Tibial nerve (tissue), 4 donors: ENCODE data around the gene NR1H4. TPM values are rescaled to one million over a fixed set of nuclear protein-coding genes. Genes with fewer than 3 reads are reported as not detected.

ENCODE experiments used
- DNase-seq, 2 donors: peaks; one replicate each; pipeline ENCODE4 v3.0.0-alpha.2; 2019; ENCODE audit warnings: low spot score in 2 of 2
- H3K27ac ChIP-seq, 4 donors: fragments of 200-600 bp; sonication (generic) in 3 of 4; one replicate each; pipeline ENCODE4 v1.5.1; 2017 to 2019; ENCODE audit warnings: mild to moderate bottlenecking in 1 of 4
- H3K27me3 ChIP-seq, 2 donors: fragments of 200-600 bp; sonication (generic) in 1 of 2; one replicate each; pipeline versions ENCODE4 v1.5.1 to v1.6.0; 2017 to 2019
- H3K36me3 ChIP-seq, 3 donors: fragments of 200-600 bp; sonication (generic); one replicate each; pipeline ENCODE4 v1.5.1; 2018 to 2019
- H3K4me1 ChIP-seq, 4 donors: fragments of 200-600 bp; sonication (generic) in 3 of 4; one replicate each; pipeline ENCODE4 v1.5.1; 2017 to 2019
- H3K4me3 ChIP-seq, 4 donors: fragments of 200-600 bp; sonication (generic) in 3 of 4; one replicate each; pipeline ENCODE4 v1.5.1; 2017 to 2019; ENCODE audit warnings: mild to moderate bottlenecking in 1 of 4, moderate library complexity in 1 of 4
- H3K9me3 ChIP-seq, 4 donors: fragments of 200-600 bp; sonication (generic) in 3 of 4; one replicate each; pipeline ENCODE4 v1.5.1; 2017 to 2019
- EP300 ChIP-seq, 2 donors: sonication (generic); formaldehyde crosslinking; IDR thresholded peaks; one replicate each; pipeline ENCODE4 v1.6.1; 2017; ENCODE audit warnings: antibody characterized with exemption in 2 of 2, mild to moderate bottlenecking in 1 of 2
- POLR2A ChIP-seq, 2 donors: fragments of 450-650 bp; IDR thresholded peaks; one replicate each; pipeline ENCODE4 v1.6.1; 2017; ENCODE audit warnings: antibody characterized with exemption in 2 of 2, mild to moderate bottlenecking in 2 of 2, moderate library complexity in 2 of 2
- WGBS, 2 donors: methylation state at CpG; one replicate each; pipeline ENCODE4 v1.1.5; 2018; 5-methylcytosine and 5-hydroxymethylcytosine counted together
- total RNA-seq, 4 donors: library from RNA; depleted of rRNA; stranded (reverse); fragments of >200 nt; gene quantifications; one replicate each; pipeline ENCODE4 v1.1.0, GENCODE V29; 2016
- TF ChIP-seq, protein P1 (sequence below), 5 experiments: fragments of 200-600 bp in 3 of 5; fragments of 450-650 bp in 2 of 5; sonication (generic) in 3 of 5; IDR thresholded peaks; one replicate each; pipeline ENCODE4 v1.5.1; 2016 to 2019; ENCODE audit warnings: antibody characterized with exemption in 5 of 5, mild to moderate bottlenecking in 3 of 5, moderate library complexity in 2 of 5

NR1H4 gene
- total RNA-seq, 4 donors from 2014 or later, result not detected

DNA sequence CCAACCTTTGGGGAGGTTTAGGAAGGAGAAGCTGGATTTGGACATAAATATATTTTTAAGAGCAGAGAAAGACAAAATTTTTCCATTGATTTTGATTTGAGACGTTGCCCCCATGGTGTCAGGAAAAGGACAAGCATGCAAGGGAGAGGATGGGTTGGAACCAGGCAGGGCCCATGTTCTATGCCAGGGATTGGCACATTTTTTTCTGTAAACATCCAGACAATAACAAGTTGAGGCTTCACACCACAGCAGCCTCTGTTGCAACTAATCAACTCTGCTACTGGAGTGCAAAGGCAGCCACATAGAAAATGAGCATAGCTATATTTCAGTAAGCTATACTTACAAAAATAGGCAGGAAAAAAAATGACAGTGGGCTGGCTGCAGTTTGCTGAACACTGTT lies 44.7 kb downstream of the NR1H4 start:
- no peak for DNase-seq
- H3K4me3 ChIP-seq, result no peak overlapping the region
- H3K4me1 ChIP-seq, result no peaks in the 10 kb centered on the region
- TF ChIP-seq, protein P1, sequence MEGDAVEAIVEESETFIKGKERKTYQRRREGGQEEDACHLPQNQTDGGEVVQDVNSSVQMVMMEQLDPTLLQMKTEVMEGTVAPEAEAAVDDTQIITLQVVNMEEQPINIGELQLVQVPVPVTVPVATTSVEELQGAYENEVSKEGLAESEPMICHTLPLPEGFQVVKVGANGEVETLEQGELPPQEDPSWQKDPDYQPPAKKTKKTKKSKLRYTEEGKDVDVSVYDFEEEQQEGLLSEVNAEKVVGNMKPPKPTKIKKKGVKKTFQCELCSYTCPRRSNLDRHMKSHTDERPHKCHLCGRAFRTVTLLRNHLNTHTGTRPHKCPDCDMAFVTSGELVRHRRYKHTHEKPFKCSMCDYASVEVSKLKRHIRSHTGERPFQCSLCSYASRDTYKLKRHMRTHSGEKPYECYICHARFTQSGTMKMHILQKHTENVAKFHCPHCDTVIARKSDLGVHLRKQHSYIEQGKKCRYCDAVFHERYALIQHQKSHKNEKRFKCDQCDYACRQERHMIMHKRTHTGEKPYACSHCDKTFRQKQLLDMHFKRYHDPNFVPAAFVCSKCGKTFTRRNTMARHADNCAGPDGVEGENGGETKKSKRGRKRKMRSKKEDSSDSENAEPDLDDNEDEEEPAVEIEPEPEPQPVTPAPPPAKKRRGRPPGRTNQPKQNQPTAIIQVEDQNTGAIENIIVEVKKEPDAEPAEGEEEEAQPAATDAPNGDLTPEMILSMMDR (IDR thresholded peaks at IDR 0.05), result no peak
- TF ChIP-seq POLR2A (IDR thresholded peaks at IDR 0.05) (no peak), EP300 (IDR thresholded peaks at IDR 0.05) (no peak)
- H3K27me3 ChIP-seq, result no peaks in the 10 kb centered on the region
- H3K36me3 ChIP-seq, result no peaks in the 10 kb centered on the region
- H3K9me3 ChIP-seq, result no peaks in the 10 kb centered on the region
- WGBS, 2 donors, result 61 to 71% methylated on average over 1 of the region's 1 CpG
- no peak overlapping the region for H3K27ac ChIP-seq

DNA sequence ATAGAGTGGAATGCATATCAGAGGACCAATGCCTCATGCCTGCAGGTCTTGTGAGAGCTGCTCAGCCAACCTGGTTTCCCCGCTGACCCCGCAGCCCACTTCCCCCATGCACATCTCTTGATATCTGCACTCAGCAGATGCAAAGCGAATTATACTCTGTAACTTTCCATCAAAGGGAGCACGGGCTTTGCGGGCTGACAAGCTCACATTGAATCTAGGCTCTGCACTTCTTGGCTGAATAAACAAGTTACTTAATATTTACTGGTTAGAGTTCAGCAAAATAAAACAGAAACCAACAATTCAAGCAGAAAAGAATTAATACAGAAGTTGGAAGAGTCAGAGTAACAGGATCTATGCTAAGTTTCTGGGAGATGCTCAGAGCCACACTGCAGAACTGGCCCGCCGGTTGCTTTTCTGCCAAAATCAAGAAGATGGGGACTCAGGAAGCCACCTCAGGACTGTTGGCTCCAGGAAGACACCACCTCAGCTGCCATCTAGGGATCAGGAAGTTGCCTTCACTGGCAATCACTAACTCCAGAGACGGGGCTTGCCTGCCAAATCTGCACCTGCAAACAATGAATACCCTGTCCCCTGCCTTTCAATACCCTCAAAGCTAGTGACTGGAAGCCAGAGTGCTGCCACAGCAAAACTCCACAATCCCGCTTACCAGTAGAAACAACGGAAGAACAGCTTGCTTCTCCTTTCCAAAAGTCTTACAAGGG lies 46.5 kb downstream of the NR1H4 start:
- Histone ChIP-seq H3K9me3 (no peaks in the 10 kb centered on the region), H3K4me3 (no peak overlapping the region), H3K27me3 (no peaks in the 10 kb centered on the region), H3K4me1 (no peaks in the 10 kb centered on the region), H3K27ac (no peak overlapping the region), H3K36me3 (no peaks in the 10 kb centered on the region)
- DNase-seq, result no peak
- 81 to 82% methylated on average over 10 of the region's 10 CpGs for WGBS, 2 donors
- TF ChIP-seq EP300 (IDR thresholded peaks at IDR 0.05), result no peak
- TF ChIP-seq, protein P1 (IDR thresholded peaks at IDR 0.05), result no peak
- no peak for TF ChIP-seq POLR2A (IDR thresholded peaks at IDR 0.05)

DNA sequence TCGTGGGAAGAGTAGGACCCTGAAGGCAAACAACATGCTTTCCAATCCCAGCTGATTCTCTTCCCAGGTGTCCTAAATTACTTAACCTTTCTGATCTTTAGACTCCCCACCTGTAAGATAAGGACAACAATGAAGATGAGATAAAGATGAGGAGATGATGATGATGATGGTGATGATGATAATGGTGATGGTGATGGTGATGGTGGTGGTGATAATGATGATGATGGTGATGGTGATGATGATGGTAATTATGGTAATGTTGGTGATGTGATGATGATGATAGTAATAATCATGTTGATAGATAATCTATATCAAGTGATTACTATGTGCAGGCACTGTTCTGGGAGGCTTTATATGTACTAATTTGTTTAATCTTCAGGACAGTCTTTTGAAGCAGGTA lies 48.3 kb downstream of the NR1H4 start:
- Histone ChIP-seq H3K9me3 (no peaks in the 10 kb centered on the region), H3K36me3 (no peaks in the 10 kb centered on the region), H3K27ac (no peak overlapping the region), H3K27me3 (no peaks in the 10 kb centered on the region), H3K4me3 (no peak overlapping the region), H3K4me1 (no peaks in the 10 kb centered on the region)
- TF ChIP-seq EP300 (IDR thresholded peaks at IDR 0.05) (no peak), POLR2A (IDR thresholded peaks at IDR 0.05) (no peak)
- TF ChIP-seq, protein P1 (IDR thresholded peaks at IDR 0.05), result no peak
- WGBS, 2 donors, result 34 to 37% methylated on average over 1 of the region's 1 CpG
- no peak for DNase-seq

DNA sequence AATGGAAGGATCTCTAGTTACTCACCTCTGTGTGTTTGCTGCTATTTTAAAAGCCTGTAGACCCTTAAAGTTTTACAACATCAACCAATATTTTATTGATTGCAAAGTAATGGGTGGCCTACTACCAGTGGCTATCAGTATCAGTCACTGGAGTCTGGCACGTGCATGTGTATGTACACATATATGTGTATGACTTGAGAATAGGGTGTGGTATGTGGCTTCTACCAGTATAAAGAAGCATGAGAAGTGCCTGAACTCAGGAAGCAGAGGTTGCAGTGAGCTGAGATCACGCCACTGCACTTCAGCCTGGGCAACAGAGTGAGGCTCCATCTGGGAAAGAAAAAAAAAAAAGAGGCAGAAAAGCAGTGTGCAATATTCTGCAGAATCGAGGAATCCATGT lies 54.4 kb downstream of the NR1H4 start:
- no peak for DNase-seq
- no peak overlapping the region for H3K27ac ChIP-seq
- no peaks in the 10 kb centered on the region for H3K9me3 ChIP-seq
- 72 to 74% methylated on average over 3 of the region's 3 CpGs for WGBS, 2 donors
- H3K36me3 ChIP-seq, result no peaks in the 10 kb centered on the region
- TF ChIP-seq EP300 (IDR thresholded peaks at IDR 0.05), result no peak
- no peak for TF ChIP-seq POLR2A (IDR thresholded peaks at IDR 0.05)
- TF ChIP-seq, protein P1 (IDR thresholded peaks at IDR 0.05), result no peak
- H3K4me1 ChIP-seq, result no peaks in the 10 kb centered on the region
- no peak overlapping the region for H3K4me3 ChIP-seq
- no peaks in the 10 kb centered on the region for H3K27me3 ChIP-seq

DNA sequence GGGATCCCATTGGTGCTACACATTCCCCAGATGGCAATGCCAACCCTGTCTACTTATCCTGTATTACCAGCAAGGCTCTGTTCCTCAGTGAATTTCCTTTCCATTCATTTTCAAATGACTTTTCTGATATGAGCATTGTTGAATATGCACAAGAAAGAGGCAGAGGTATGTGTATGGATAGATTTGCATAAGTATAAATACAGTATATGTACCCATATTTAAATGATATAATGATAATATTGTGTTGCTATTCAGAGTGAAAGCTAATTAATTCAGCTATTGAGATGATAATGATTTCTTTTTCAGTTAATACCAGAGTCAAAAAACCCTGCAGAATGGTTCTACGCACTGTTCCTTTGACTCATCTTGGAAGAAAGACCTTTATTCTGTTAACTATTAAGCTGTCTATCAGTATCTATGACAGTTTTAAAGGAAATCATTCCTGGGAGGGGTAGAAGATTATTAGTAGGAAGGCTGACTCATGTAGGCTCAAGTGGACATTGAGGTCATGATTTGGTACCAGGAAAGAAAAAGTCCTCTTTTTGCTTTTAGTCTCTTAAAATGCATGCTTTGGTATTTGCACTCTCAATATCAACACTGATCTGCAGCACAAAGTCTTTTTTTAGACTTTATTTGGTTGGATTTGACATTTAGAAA lies 54.9 kb downstream of the NR1H4 start:
- Histone ChIP-seq H3K9me3 (no peaks in the 10 kb centered on the region), H3K4me1 (no peaks in the 10 kb centered on the region), H3K4me3 (no peak overlapping the region), H3K36me3 (no peaks in the 10 kb centered on the region), H3K27me3 (no peaks in the 10 kb centered on the region), H3K27ac (no peak overlapping the region)
- no peak for DNase-seq
- WGBS, 2 donors, result 47 to 55% methylated on average over 1 of the region's 1 CpG
- TF ChIP-seq, protein P1 (IDR thresholded peaks at IDR 0.05), result no peak
- TF ChIP-seq POLR2A (IDR thresholded peaks at IDR 0.05) (no peak), EP300 (IDR thresholded peaks at IDR 0.05) (no peak)
